ENCODE measurements around the gene UPF2.
A peak's percentile ranks its signal among the peaks of the same experiment; 100 is the strongest.
"Not testable (repeated sequence)": the region's sequence is repeated elsewhere in the genome, so short reads cannot be mapped to it uniquely, and the experiment has no call there.

The UPF2 gene

GRCh38 chr10:11988924-11989323 lies 53.7 kb downstream of the UPF2 start:
- DNase-seq (ENCODE audit: low read depth): no peak
- TF ChIP-seq, protein P1, sequence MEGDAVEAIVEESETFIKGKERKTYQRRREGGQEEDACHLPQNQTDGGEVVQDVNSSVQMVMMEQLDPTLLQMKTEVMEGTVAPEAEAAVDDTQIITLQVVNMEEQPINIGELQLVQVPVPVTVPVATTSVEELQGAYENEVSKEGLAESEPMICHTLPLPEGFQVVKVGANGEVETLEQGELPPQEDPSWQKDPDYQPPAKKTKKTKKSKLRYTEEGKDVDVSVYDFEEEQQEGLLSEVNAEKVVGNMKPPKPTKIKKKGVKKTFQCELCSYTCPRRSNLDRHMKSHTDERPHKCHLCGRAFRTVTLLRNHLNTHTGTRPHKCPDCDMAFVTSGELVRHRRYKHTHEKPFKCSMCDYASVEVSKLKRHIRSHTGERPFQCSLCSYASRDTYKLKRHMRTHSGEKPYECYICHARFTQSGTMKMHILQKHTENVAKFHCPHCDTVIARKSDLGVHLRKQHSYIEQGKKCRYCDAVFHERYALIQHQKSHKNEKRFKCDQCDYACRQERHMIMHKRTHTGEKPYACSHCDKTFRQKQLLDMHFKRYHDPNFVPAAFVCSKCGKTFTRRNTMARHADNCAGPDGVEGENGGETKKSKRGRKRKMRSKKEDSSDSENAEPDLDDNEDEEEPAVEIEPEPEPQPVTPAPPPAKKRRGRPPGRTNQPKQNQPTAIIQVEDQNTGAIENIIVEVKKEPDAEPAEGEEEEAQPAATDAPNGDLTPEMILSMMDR (conservative IDR thresholded peaks at IDR 0.05; ENCODE audit: low read length): no peak
- no peak overlapping the region for H3K4me3 ChIP-seq (ENCODE audit: low read length)

- no peak overlapping the region for H3K4me3 ChIP-seq (ENCODE audit: low read length)
- peak; percentile 79 for DNase-seq (ENCODE audit: low read depth)
- TF ChIP-seq, protein P1 (conservative IDR thresholded peaks at IDR 0.05; ENCODE audit: low read length): peak; percentile 92
These were observed 55.9 kb downstream of the UPF2 start for GRCh38 chr10:11986593-11987216.

DNA sequence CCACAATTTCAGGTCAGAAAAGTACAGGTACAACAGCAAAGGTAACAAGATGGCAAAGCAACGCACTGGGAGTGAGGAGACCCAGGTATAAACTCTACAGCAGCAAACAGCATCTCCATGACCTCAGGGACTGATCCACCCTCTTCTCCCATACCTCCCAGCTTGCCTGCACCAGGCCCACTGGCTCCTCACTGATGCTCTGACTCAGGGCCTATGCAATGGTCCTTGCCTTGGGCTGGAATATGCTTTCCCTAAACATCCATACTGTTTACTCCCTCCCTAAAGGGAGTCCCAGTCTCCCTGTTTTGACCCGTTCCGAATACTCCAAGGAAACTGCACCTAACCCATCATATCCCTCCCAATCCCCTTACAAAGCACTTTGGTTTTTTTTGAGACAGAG lies 60.4 kb downstream of the UPF2 start:
- H3K4me3 ChIP-seq (ENCODE audit: low read length): no peak overlapping the region
- DNase-seq (ENCODE audit: low read depth): no peak
- TF ChIP-seq, protein P1 (conservative IDR thresholded peaks at IDR 0.05; ENCODE audit: low read length): no peak

DNA sequence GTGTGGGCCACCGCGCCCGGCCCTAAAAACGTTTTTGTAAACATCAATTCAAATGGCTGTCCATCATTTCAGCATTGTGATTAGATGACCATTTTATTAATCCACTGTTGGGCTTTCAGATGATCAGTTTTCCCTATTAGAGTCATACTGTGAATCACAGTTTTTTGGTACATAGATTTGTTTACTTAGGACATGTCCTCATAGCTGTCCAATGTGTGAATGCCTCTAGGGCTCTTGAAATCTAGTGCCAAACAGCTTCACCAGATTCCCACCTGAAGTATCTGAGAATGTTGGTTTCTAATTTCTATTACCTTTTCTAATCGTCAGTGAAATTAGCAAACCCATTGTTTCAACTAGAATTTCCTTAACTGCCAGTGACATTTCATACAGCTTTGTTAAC lies 66.8 kb downstream of the UPF2 start:
- H3K4me3 ChIP-seq (ENCODE audit: low read length): no peak overlapping the region
- DNase-seq (ENCODE audit: low read depth): no peak
- TF ChIP-seq, protein P1 (conservative IDR thresholded peaks at IDR 0.05; ENCODE audit: low read length): no peak

GRCh38 chr10:11972523-11972922 lies 70.1 kb downstream of the UPF2 start:
- DNase-seq (ENCODE audit: low read depth); H3K4me3 ChIP-seq (ENCODE audit: low read length): not testable (repeated sequence)

DNA sequence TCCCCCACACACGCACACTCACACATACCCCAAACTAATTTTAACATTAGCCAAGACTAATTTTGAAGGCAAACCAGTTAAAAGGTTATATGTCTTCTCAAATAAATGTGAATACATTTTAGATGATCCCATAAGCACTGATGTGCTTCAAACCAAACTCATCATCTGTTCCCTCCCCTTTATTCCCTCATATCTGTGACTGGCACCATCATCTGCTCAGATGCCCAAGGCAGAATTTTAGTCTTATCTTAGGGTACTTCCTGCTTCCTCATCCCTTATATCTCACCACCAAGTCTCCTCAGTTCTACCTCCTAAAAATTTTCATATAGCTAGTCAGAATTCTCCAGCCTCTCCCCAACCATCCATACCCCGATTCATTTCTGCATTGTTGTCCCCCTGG lies 80.4 kb downstream of the UPF2 start:
- no peak overlapping the region for H3K4me3 ChIP-seq (ENCODE audit: low read length)
- TF ChIP-seq, protein P1 (conservative IDR thresholded peaks at IDR 0.05; ENCODE audit: low read length): no peak
- DNase-seq (ENCODE audit: low read depth): no peak

DNA sequence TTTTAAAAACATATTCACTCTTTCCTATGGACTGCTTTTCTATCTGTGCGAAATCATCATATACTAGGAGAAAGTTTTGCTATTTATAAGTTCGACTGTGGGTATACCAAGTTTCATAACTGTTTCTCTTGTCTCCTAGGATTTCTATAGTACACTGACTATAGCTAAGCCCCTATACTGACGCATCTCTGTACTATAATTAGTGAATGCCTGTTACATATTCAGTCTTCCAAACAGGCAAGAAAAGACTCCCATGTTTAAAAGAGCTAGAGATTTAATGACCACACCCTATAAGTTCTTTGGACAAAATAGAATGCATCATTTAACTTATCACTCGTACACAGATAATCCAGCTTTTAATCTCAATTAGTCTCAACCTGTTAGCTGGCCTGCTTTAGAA lies 80.8 kb downstream of the UPF2 start:
- no peak overlapping the region for H3K4me3 ChIP-seq (ENCODE audit: low read length)
- no peak for DNase-seq (ENCODE audit: low read depth)
- TF ChIP-seq, protein P1 (conservative IDR thresholded peaks at IDR 0.05; ENCODE audit: low read length): no peak

- H3K4me3 ChIP-seq (ENCODE audit: low read length): no peak overlapping the region
- DNase-seq (ENCODE audit: low read depth): no peak
- TF ChIP-seq, protein P1 (conservative IDR thresholded peaks at IDR 0.05; ENCODE audit: low read length): no peak
These were observed 82.6 kb downstream of the UPF2 start for GRCh38 chr10:11959966-11960365.
